ENCODE measurements around the gene LYPLA2.

GRCh38 chr1:23843644-23844043 lies 52.7 kb downstream of the LYPLA2 start:
- TF ChIP-seq CTCF (IDR thresholded peaks at IDR 0.05) (no peak), POLR2A (IDR thresholded peaks at IDR 0.05) (no peak)

Data from thyroid gland (tissue), 4 donors.